Activated gamma-delta T cell (primary cell): Measurements from ENCODE around the gene BNIP1.

ENCODE experiments used
- DNase-seq: peaks from one replicate; lab custom pipeline; 2025; lab: John Stamatoyannopoulos, UW

BNIP1 gene

GRCh38 chr5:173165177-173166016 lies 21.1 kb downstream of the BNIP1 start:
- no peak for DNase-seq

GRCh38 chr5:173172166-173172565 lies 27.8 kb downstream of the BNIP1 start:
- no peak for DNase-seq

GRCh38 chr5:173175523-173175922 lies 31.2 kb downstream of the BNIP1 start:
- no peak for DNase-seq

DNA sequence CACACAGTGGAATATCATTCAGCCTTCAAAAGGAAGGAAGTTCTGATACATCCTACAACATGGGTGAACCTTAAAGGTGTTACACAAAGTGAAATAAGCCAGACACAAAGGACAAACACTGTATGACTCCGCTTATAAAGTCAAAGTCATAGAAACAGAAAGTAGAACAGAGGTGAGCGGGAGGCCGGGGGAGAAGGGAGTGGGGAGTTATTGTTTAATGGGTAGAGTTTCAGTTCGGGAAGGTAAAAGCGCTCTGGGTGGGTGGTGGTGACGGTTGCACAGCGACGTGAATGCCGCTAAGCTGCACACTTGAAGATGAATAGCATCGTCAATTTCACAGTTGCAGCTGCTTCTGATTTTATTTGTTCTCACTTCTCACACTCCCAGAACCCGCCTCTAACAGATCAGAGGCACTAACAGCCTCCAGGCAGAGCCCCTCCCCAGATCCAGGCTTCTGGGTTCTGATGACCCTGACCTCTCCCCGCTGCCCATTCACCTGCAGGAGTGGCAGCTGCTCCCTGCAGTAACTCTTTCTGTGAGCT lies 34.1 kb downstream of the BNIP1 start:
- DNase-seq, result no peak

GRCh38 chr5:173180331-173180730 lies 36.0 kb downstream of the BNIP1 start:
- no peak for DNase-seq

GRCh38 chr5:173187054-173187743 lies 42.9 kb downstream of the BNIP1 start:
- DNase-seq, result no peak

- DNase-seq, result no peak
Measured at GRCh38 chr5:173188280-173188679, 43.9 kb downstream of the BNIP1 start.

DNA sequence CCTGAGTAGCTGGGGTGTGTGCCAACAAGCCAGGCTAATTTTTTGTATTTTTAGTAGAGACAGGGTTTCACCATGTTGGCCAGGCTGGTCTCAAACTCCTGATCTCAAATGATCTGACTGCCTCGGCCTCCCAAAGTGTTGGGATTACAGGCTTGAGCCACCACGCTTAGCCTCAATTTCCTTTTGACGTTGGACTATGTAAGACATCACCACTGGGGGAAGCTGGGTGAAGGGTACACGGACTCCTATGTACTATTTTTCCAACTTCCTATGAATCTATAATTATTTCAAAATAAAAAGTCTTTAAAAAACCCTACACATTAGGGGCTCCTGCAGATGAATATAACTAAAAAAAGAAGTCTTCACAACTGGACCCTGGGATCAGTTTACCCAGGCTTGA lies 46.7 kb downstream of the BNIP1 start:
- no peak for DNase-seq

GRCh38 chr5:173191561-173191960 lies 47.2 kb downstream of the BNIP1 start:
- no peak for DNase-seq

- DNase-seq, result no peak
Measured at GRCh38 chr5:173192561-173192960, 48.2 kb downstream of the BNIP1 start.

GRCh38 chr5:173196133-173196952 lies 52.0 kb downstream of the BNIP1 start:
- DNase-seq, result no peak

DNA sequence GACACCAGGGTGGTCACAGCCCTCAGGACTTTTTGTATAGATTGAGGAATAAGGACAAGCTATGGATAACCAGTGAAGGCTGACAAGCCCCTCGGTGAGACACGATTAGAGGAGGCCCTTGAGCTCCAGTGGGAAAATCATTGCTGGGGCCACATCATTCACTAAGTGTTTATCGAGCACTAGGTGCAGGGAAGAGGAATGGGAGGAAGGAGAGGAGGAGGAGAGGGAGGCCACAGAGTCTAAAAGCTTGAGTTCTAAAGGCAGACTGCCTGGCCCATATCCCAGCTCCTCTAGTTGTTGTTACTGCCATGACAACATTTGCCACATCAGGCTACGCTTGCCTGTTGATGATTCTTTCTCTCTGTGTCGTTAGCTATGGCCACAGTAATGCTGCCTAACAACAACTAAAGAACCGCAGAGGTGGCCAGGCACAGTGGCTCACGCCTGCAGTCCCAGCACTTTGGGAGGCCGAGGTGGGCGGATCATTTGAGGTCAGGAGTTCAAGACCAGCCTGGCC lies 53.1 kb downstream of the BNIP1 start:
- no peak for DNase-seq

DNA sequence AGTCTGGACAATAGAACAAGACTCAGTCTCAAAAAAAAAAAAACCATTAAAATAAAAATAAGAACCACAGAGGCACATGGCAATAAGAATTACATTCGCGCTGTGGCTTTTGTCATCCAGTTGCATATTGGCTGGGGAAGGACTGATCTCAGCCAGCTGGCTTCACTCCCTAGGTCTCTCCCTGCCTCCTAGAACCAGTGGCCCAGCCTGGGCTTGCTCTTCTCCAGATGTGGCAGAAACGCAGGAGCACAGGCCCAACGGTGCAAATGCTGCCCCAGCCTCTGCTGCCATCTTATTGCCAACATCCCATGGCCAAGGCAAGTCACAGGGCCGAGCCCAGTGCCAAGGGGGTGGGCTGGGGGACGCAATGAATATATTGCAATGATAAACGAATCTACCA lies 53.7 kb downstream of the BNIP1 start:
- DNase-seq, result no peak

- no peak for DNase-seq
Measured at GRCh38 chr5:173200356-173200755, 56.0 kb downstream of the BNIP1 start.

DNA sequence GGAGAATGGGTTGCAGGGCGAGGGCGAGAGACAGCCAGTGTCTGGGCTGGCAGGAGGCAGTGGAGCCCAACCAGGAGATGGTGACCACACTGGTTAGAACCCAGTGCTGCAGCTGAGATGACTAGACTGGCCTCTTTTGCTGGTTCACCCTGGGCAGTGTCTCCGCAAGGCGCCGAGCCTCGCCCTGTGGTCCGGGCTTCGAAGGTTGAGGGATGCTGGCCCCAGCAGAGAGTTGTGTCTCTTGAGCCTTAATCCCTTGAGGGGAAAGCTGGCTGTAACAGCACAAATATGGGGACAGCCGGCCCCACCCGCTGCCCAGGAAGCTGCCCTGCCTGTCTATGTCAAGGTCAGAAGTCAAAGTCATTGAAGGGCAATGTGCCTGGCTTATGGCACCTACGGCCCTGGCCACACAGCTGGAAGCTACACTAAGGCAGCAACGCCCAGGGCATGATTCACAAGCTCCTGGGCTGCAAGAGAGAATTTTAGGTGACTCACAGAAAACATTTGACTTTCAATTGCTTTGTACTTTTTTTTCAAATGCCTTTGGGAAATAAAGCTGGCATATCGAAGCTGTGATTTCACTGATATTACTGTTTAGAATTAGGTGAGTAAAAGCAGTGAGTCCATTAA lies 57.4 kb downstream of the BNIP1 start:
- DNase-seq, result no peak

- no peak for DNase-seq
Measured at GRCh38 chr5:173202266-173202875, 58.0 kb downstream of the BNIP1 start.

DNA sequence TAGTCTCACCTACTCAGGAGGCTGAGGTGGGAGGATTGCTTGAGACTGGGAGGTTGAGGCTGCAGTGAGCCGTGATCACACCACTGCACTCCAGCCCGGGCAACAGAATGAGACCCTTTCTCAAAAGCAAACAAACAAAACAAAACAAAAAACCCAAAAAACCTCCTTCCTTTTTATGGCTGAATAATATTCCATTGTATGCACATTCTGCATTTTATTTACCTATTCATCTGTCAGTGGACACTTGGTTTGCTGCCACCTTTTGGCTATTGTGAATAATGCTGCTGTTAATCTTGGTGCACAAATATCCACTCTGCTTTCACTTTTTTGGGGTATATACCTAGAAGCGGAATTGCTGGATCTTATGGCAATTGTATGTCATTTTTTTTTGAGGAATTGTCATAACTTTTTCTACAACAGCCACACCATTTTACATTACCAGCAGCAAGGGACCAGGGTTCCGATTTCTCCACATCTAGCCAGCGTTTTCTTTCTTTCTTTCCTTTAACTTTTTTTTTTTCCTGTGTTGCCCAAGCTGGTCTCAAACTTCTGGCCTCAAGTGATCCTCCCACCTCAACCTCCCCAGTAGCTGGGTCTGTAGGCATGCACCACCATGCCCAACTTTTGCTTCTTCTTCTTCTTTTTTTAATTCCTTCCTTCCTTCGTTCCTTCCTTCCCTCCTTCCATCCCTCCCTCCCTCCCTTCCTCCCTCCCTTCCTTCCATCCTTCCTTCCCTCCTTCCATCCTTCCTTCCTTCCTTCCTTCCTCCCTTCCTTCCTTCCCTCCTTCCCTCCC lies 60.1 kb downstream of the BNIP1 start:
- DNase-seq, result no peak

GRCh38 chr5:173205916-173206315 lies 61.6 kb downstream of the BNIP1 start:
- DNase-seq, result no peak

GRCh38 chr5:173208296-173208695 lies 64.0 kb downstream of the BNIP1 start:
- DNase-seq, result no peak

GRCh38 chr5:173210877-173211276 lies 66.5 kb downstream of the BNIP1 start:
- DNase-seq, result no peak
